GM15510 (cell line): ENCODE data around the gene STRN4.

ENCODE experiments used
- POLR2A ChIP-seq: IDR thresholded peaks from 3 replicates; pipeline ENCODE4 v1.6.1; 2011; ENCODE audit warnings: borderline replicate concordance; ENCODE audit not compliant: insufficient read length; ENCODE audit errors: extremely low read depth

Gene STRN4

DNA sequence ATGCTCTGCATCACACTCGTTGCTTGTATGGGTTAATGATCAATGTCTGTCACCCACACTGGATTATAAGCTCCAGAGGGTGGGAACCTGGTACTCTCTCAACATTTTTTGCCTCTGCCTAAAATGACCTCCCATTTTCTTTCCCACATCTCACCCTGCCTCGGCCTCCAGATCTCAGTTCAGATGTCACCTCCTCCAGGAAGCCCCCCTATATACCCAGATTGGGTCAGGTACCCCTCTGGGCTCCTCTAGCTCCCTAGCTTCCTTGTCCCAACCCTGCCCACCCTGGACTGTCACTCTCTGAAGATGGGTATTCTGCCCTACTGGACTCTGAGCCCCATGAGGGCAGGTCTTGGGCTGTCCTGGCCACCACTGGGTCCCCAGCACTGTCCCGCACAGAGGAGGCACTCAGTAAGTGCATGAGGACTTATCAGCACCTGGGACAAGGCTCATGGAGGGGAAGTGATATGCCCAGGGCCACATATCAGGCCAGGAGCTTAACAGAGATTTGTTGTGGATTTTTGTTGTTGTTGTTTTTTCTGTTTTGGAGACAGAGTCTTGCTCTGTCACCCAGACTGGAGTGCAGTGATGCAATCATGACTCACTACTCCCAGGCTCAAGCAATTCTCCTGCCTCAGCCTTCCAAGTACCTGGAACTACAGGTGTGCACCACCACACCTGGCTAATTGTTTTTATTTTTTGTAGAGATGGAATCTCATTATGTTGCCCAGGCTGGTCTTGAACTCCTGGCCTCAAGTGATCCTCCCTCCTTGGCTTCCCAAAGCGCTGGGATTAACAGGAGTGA lies 53.1 kb downstream of the STRN4 start:
- TF ChIP-seq POLR2A = no peak

DNA sequence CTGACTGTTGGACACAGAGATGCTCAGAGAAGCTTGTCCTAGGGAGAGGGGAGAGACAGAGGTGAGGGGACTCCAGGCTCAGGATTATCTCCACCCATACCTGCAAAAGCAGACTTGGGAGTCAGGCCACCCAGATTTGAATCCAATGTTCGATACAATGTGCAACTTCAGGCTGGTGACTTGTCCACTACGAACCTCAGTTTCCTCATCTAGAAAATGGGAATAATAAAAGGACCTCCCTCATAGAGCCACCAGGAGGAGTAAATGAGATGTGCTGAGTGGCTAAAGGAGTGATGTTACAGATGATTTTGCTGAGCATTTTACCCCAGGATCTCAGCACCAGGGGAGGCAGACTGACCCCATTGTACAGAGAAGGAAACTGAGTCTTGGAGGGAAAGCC lies 54.3 kb downstream of the STRN4 start:
- no peak for TF ChIP-seq POLR2A

- TF ChIP-seq POLR2A = no peak
These were observed 55.1 kb downstream of the STRN4 start for GRCh38 chr19:46691104-46691503.

DNA sequence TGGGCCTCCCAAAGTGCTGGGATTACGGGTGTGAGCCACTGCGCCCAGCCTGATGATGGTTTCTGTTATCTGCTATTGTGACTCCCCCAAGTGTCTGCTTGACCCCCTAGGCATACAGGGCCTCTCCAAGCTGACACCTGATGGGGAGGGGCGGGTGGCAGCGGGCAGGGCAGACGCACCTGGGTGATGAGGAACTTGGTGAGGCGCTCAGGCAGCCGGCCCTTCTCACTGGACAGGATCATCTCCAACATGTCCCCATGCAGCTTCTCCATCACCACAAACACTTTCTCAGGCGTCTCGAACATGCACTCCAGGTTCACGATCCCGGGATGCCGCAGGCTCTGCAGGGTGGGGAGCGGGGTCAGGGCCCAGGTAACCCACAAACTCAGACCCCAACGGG lies 56.9 kb downstream of the STRN4 start:
- TF ChIP-seq POLR2A = no peak

DNA sequence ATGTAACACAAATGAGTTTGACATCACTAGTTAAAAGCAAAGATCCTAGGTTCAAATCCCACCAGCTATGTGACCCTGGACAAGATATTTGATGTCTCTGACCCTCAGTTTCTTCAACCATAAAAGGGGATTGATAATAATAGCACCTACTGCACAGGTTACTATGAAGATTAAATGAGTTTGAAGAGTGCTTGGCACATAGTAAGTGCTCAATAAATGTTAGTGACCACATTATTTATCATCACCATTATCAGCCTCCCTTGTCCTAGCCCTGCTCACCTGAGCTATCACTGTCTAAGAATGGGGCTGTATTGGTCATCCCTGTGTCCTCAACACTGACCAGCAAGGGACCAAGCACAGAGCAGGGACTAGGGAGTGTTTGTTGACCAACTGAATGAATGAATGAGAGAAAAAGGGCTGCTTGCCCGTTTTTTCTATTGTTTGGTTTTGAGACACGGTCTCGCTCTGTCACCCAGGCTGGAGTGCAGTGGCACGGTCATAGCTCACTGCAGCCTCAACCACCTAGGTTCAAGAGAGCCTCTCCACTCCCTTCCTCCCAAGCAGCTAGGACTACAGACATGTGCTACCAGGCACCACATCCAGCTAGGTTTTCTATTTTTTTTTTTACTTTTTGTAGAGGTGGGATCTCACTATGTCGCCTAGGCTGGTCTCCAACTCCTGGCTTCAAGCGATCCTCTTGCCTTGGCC lies 58.7 kb downstream of the STRN4 start:
- TF ChIP-seq POLR2A = no peak

- no peak for TF ChIP-seq POLR2A
These were observed 61.1 kb downstream of the STRN4 start for GRCh38 chr19:46685189-46685588.

DNA sequence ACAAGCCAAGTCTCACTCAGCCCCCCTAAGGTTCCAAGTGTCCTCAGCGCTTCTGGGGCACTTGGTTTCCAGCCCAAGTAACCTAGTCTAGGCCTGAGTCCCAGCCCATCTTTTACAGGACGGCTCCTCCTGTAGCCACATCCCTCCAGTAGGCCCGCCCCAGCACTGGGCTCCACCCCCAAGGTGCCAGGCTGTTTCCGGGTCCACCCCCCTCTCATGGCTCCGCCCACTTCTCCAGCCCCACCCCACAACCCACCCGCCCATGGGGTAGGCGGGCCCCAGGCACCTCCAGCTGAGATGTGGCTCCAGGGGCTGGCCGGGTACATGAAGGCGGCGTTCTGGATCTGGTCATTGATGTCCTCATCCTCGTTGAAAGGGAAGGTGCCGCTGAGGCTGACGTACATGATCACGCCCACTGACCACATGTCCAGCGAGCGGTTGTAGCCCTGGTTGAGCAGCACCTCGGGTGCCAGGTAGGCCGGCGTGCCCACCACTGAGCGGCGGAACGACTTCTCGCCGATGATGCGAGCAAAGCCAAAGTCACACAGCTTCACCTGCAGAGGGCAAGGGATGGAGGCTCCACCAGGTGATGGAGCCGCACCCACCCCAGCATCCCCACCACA lies 68.0 kb downstream of the STRN4 start:
- TF ChIP-seq POLR2A = no peak

- TF ChIP-seq POLR2A = no peak
These were observed 71.7 kb downstream of the STRN4 start for GRCh38 chr19:46674416-46675178.

- TF ChIP-seq POLR2A = no peak
These were observed 75.4 kb downstream of the STRN4 start for GRCh38 chr19:46670813-46671212.
